Measurements from ENCODE around the gene CTU2.
A peak's percentile ranks its signal among the peaks of the same experiment; 100 is the strongest.

The CTU2 gene

DNA sequence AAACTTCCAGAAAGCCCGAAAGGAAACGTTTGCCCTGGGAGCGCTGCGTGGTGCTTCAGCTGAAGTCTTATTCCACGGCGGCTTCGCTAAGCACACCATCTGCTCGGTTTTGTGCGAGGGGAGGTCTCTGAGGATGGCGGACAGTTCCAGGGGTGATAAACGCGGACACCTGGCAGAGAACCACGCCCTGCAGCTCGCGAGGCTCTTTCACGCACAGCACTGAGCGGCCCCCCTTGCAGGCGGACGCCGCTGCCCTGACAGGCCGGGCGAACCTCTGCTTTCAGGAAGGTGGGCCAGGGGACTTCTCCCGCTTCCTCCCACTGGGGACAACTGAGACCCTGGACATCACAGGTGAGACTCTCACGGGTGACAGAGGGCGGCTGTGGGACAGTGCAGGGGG, 47.1 kb upstream of the CTU2 start:
- Histone ChIP-seq H3K9me2 (ENCODE audit: low read depth, low read length) (no peaks in the 10 kb centered on the region), H3K4me2 (ENCODE audit: low read length) (no peak overlapping the region), H3K79me2 (ENCODE audit: insufficient read depth, low read length) (peaks cover 12% of the 10 kb centered on the region), H3F3A (ENCODE audit: insufficient read depth, low read length) (no peaks in the 10 kb centered on the region), H3K27me3 (ENCODE audit: insufficient read depth, low read length) (no peaks in the 10 kb centered on the region), H3K9me3 (ENCODE audit: low read length) (no peaks in the 10 kb centered on the region), H2AFZ (ENCODE audit: low read length) (no peak overlapping the region), H4K20me1 (ENCODE audit: insufficient read depth, low read length) (no peaks in the 10 kb centered on the region), H3K27ac (ENCODE audit: low read depth, low read length, poor library complexity, severe bottlenecking) (no peak overlapping the region), H3K4me1 (ENCODE audit: insufficient read depth, low read length, severe bottlenecking) (peaks cover 34% of the 10 kb centered on the region), H3K9ac (ENCODE audit: low read length) (no peak overlapping the region), H3K36me3 (ENCODE audit: insufficient read depth, low read length) (peaks cover 28% of the 10 kb centered on the region; the same call in 1 of the 2 replicates), H3K4me3 (ENCODE audit: low read depth, low read length, poor library complexity, severe bottlenecking) (no peak overlapping the region)
- TF ChIP-seq CTCF (IDR thresholded peaks at IDR 0.05; ENCODE audit: low read length): no peak
- no peak for TF ChIP-seq EZH2 (IDR thresholded peaks at IDR 0.05; ENCODE audit: borderline replicate concordance, low read length)

DNA sequence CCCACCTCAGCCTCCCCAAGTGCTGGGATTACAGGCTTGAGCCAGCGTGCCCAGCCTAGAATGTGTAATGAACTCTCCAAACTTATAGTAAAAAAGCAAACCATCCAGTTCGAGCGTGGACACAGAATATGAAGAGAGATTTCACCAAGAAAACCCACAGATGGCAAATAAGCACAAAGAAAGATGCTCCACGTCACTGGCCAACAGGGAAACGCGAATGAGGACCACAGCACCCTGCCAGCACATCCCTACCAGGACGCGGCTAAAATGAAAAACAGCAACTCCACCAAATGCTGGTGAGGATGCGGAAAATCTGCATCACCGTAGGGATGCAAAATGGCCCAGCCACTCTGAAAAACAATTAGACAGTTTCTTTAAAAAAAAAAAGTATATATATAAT, 44.8 kb upstream of the CTU2 start:
- no peaks in the 10 kb centered on the region for H3K27me3 ChIP-seq (ENCODE audit: insufficient read depth, low read length)
- peaks cover 16% of the 10 kb centered on the region; the same call in 1 of the 2 replicates for H3K36me3 ChIP-seq (ENCODE audit: insufficient read depth, low read length)
- no peaks in the 10 kb centered on the region for H3K9me2 ChIP-seq (ENCODE audit: low read depth, low read length)
- H3K4me1 ChIP-seq (ENCODE audit: insufficient read depth, low read length, severe bottlenecking): peaks cover 50% of the 10 kb centered on the region
- peak overlapping the region; percentile 48 for H3K27ac ChIP-seq (ENCODE audit: low read depth, low read length, poor library complexity, severe bottlenecking)
- peak overlapping the region; percentile 85 for H3K4me3 ChIP-seq (ENCODE audit: low read depth, low read length, poor library complexity, severe bottlenecking)
- H2AFZ ChIP-seq (ENCODE audit: low read length): no peak overlapping the region
- H3K4me2 ChIP-seq (ENCODE audit: low read length): peak overlapping the region; percentile 68
- no peaks in the 10 kb centered on the region for H3F3A ChIP-seq (ENCODE audit: insufficient read depth, low read length)
- peak overlapping the region; percentile 16; the same call in 1 of the 2 replicates for H3K9ac ChIP-seq (ENCODE audit: low read length)
- peaks cover 12% of the 10 kb centered on the region for H3K79me2 ChIP-seq (ENCODE audit: insufficient read depth, low read length)
- TF ChIP-seq EZH2 (IDR thresholded peaks at IDR 0.05; ENCODE audit: borderline replicate concordance, low read length) (no peak), CTCF (IDR thresholded peaks at IDR 0.05; ENCODE audit: low read length) (no peak)
- no peaks in the 10 kb centered on the region for H4K20me1 ChIP-seq (ENCODE audit: insufficient read depth, low read length)
- no peaks in the 10 kb centered on the region for H3K9me3 ChIP-seq (ENCODE audit: low read length)

DNA sequence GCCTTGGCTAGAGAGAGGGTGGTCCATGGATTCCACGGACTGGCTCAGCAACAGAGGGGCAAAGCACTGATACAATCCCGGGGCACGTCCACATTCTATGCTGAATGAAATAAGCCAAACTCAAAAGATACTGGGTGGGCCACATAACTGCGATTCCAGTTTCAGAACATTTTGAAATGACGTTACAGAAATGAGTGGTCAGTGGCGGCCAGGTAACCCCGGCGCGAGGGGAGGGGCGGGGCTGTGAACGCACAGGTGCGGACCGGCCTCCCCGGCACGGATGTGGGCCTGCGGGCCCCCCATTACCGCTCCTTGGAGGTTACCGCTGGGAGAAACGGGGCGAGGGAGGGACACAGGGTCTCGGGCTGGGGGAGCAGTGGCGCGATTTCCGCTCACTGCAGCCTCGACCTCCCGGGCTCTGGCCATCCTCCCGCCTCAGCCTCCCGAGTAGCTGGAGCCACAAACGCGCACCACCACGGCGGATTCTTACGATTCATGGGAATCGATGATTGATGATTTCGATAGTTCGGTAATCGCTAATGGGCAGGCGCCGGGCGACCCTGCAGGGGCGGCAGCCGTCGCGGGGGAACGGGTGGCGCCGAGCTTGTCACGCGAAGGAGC, 44.0 kb upstream of the CTU2 start:
- H3K4me3 ChIP-seq (ENCODE audit: low read depth, low read length, poor library complexity, severe bottlenecking): peak overlapping the region; percentile 85
- peak overlapping the region; percentile 68 for H3K4me2 ChIP-seq (ENCODE audit: low read length)
- no peaks in the 10 kb centered on the region for H3K9me2 ChIP-seq (ENCODE audit: low read depth, low read length)
- H3K9ac ChIP-seq (ENCODE audit: low read length): peak overlapping the region; percentile 81
- peaks cover 48% of the 10 kb centered on the region for H3K4me1 ChIP-seq (ENCODE audit: insufficient read depth, low read length, severe bottlenecking)
- H2AFZ ChIP-seq (ENCODE audit: low read length): no peak overlapping the region
- no peaks in the 10 kb centered on the region for H3F3A ChIP-seq (ENCODE audit: insufficient read depth, low read length)
- no peaks in the 10 kb centered on the region for H4K20me1 ChIP-seq (ENCODE audit: insufficient read depth, low read length)
- H3K36me3 ChIP-seq (ENCODE audit: insufficient read depth, low read length): peaks cover 10% of the 10 kb centered on the region; the same call in 1 of the 2 replicates
- H3K27me3 ChIP-seq (ENCODE audit: insufficient read depth, low read length): no peaks in the 10 kb centered on the region
- H3K79me2 ChIP-seq (ENCODE audit: insufficient read depth, low read length): peaks cover 12% of the 10 kb centered on the region
- TF ChIP-seq EZH2 (IDR thresholded peaks at IDR 0.05; ENCODE audit: borderline replicate concordance, low read length): no peak
- TF ChIP-seq CTCF (IDR thresholded peaks at IDR 0.05; ENCODE audit: low read length): no peak
- peak overlapping the region; percentile 63 for H3K27ac ChIP-seq (ENCODE audit: low read depth, low read length, poor library complexity, severe bottlenecking)
- H3K9me3 ChIP-seq (ENCODE audit: low read length): no peaks in the 10 kb centered on the region
